Dendritic cell treated with granulocyte-macrophage colony-stimulating factor and Interleukin-4, amounts not matched to agents 40 ng/mL and 50 ng/mL, for 4 days (primary cell): ENCODE data around the gene ERBB4.

Experiments used
- H3K27ac Mint-ChIP-seq: one replicate; pipeline ENCODE4 v1.8.0; 2022; ENCODE audit warnings: mild to moderate bottlenecking, mixed read lengths
- H3K27me3 Mint-ChIP-seq: one replicate; pipeline ENCODE4 v1.8.0; 2022; ENCODE audit warnings: mild to moderate bottlenecking, mixed read lengths
- H3K36me3 Mint-ChIP-seq: one replicate; pipeline ENCODE4 v1.8.0; 2022; ENCODE audit warnings: low read depth, mixed read lengths
- H3K4me1 Mint-ChIP-seq: one replicate; pipeline ENCODE4 v1.8.0; 2022; ENCODE audit warnings: low read depth, mixed read lengths
- H3K4me3 Mint-ChIP-seq: one replicate; pipeline ENCODE4 v1.8.0; 2022; ENCODE audit warnings: mild to moderate bottlenecking, moderate library complexity, mixed read lengths
- H3K9me3 Mint-ChIP-seq: one replicate; pipeline ENCODE4 v1.8.0; 2022; ENCODE audit warnings: mixed read lengths
- intact Hi-C: fragments of 100-400 bp; cut with micrococcal nuclease; formaldehyde crosslinking; loops from one replicate; pipeline ENCODE4 v1.15.0; 2022

ERBB4 gene

GRCh38 chr2:211800001-211800400 lies 738.6 kb downstream of the ERBB4 start:
- H3K27me3 Mint-ChIP-seq = no peaks in the 10 kb centered on the region
- H3K4me3 Mint-ChIP-seq = no peak overlapping the region
- H3K36me3 Mint-ChIP-seq = no peaks in the 10 kb centered on the region
- H3K4me1 Mint-ChIP-seq = no peaks in the 10 kb centered on the region
- intact Hi-C loops = no loop called here
- H3K27ac Mint-ChIP-seq = no peak overlapping the region
- no peaks in the 10 kb centered on the region for H3K9me3 Mint-ChIP-seq

- Mint-ChIP-seq H3K36me3 (no peaks in the 10 kb centered on the region), H3K27ac (no peak overlapping the region), H3K4me3 (no peak overlapping the region), H3K27me3 (no peaks in the 10 kb centered on the region), H3K9me3 (no peaks in the 10 kb centered on the region), H3K4me1 (no peaks in the 10 kb centered on the region)
- intact Hi-C loops = no loop called here
Observed at GRCh38 chr2:211798868-211799267, 739.7 kb downstream of the ERBB4 start.

GRCh38 chr2:211793690-211794089 lies 744.9 kb downstream of the ERBB4 start:
- Mint-ChIP-seq H3K27ac (no peak overlapping the region), H3K36me3 (no peaks in the 10 kb centered on the region), H3K4me3 (no peak overlapping the region), H3K9me3 (no peaks in the 10 kb centered on the region), H3K27me3 (no peaks in the 10 kb centered on the region), H3K4me1 (no peaks in the 10 kb centered on the region)
- intact Hi-C loops = no loop called here

- Mint-ChIP-seq H3K27ac (no peak overlapping the region), H3K4me1 (no peaks in the 10 kb centered on the region), H3K9me3 (no peaks in the 10 kb centered on the region), H3K36me3 (no peaks in the 10 kb centered on the region), H3K27me3 (no peaks in the 10 kb centered on the region), H3K4me3 (no peak overlapping the region)
- intact Hi-C loops = no loop called here
Observed at GRCh38 chr2:211789982-211790381, 748.6 kb downstream of the ERBB4 start.

- Mint-ChIP-seq H3K36me3 (no peaks in the 10 kb centered on the region), H3K27me3 (no peaks in the 10 kb centered on the region), H3K27ac (no peak overlapping the region), H3K4me3 (no peak overlapping the region), H3K9me3 (no peaks in the 10 kb centered on the region), H3K4me1 (no peaks in the 10 kb centered on the region)
- intact Hi-C loops = no loop called here
Observed at GRCh38 chr2:211766689-211767088, 771.9 kb downstream of the ERBB4 start.

- Mint-ChIP-seq H3K27ac (no peak overlapping the region), H3K4me3 (no peak overlapping the region)
- intact Hi-C loops = no loop called here
Observed at GRCh38 chr2:211762479-211762878, 776.1 kb downstream of the ERBB4 start.

GRCh38 chr2:211760103-211760502 lies 778.5 kb downstream of the ERBB4 start:
- H3K4me3 Mint-ChIP-seq = no peak overlapping the region
- H3K9me3 Mint-ChIP-seq = no peaks in the 10 kb centered on the region
- no peaks in the 10 kb centered on the region for H3K4me1 Mint-ChIP-seq

More at GRCh38 chr2:211762479-211762878, 776.1 kb downstream of the ERBB4 start:
- H3K27me3 Mint-ChIP-seq = no peaks in the 10 kb centered on the region
- no peaks in the 10 kb centered on the region for H3K9me3 Mint-ChIP-seq
- no peaks in the 10 kb centered on the region for H3K4me1 Mint-ChIP-seq
- H3K36me3 Mint-ChIP-seq = no peaks in the 10 kb centered on the region

GRCh38 chr2:211756266-211756665 lies 782.3 kb downstream of the ERBB4 start:
- H3K9me3 Mint-ChIP-seq = no peaks in the 10 kb centered on the region
- H3K36me3 Mint-ChIP-seq = no peaks in the 10 kb centered on the region
- H3K4me1 Mint-ChIP-seq = no peaks in the 10 kb centered on the region
- intact Hi-C loops = no loop called here
- H3K27me3 Mint-ChIP-seq = no peaks in the 10 kb centered on the region
- no peak overlapping the region for H3K4me3 Mint-ChIP-seq
- no peak overlapping the region for H3K27ac Mint-ChIP-seq

More at GRCh38 chr2:211760103-211760502, 778.5 kb downstream of the ERBB4 start:
- intact Hi-C loops = no loop called here
- no peaks in the 10 kb centered on the region for H3K36me3 Mint-ChIP-seq
- no peak overlapping the region for H3K27ac Mint-ChIP-seq
- H3K27me3 Mint-ChIP-seq = no peaks in the 10 kb centered on the region

- Mint-ChIP-seq H3K4me3 (no peak overlapping the region), H3K27ac (no peak overlapping the region), H3K36me3 (no peaks in the 10 kb centered on the region), H3K27me3 (no peaks in the 10 kb centered on the region), H3K9me3 (no peaks in the 10 kb centered on the region), H3K4me1 (no peaks in the 10 kb centered on the region)
- intact Hi-C loops = no loop called here
Observed at GRCh38 chr2:211755187-211755586, 783.4 kb downstream of the ERBB4 start.

GRCh38 chr2:211751848-211752247 lies 786.8 kb downstream of the ERBB4 start:
- intact Hi-C loops = no loop called here
- H3K4me1 Mint-ChIP-seq = no peaks in the 10 kb centered on the region
- H3K9me3 Mint-ChIP-seq = no peaks in the 10 kb centered on the region
- H3K27me3 Mint-ChIP-seq = no peaks in the 10 kb centered on the region
- H3K27ac Mint-ChIP-seq = no peak overlapping the region
- no peaks in the 10 kb centered on the region for H3K36me3 Mint-ChIP-seq
- H3K4me3 Mint-ChIP-seq = no peak overlapping the region

- no peaks in the 10 kb centered on the region for H3K36me3 Mint-ChIP-seq
- intact Hi-C loops = no loop called here
- no peaks in the 10 kb centered on the region for H3K4me1 Mint-ChIP-seq
- H3K27ac Mint-ChIP-seq = no peak overlapping the region
- H3K27me3 Mint-ChIP-seq = no peaks in the 10 kb centered on the region
- no peak overlapping the region for H3K4me3 Mint-ChIP-seq
- H3K9me3 Mint-ChIP-seq = no peaks in the 10 kb centered on the region
Observed at GRCh38 chr2:211748339-211748738, 790.3 kb downstream of the ERBB4 start.

- H3K9me3 Mint-ChIP-seq = no peaks in the 10 kb centered on the region
- no peaks in the 10 kb centered on the region for H3K4me1 Mint-ChIP-seq
- no peak overlapping the region for H3K27ac Mint-ChIP-seq
- no peak overlapping the region for H3K4me3 Mint-ChIP-seq
- intact Hi-C loops = loop anchor here (1.0 kb wide), 1 partner anchor 822 kb away; no protein-coding TSS in a partner anchor
- no peaks in the 10 kb centered on the region for H3K36me3 Mint-ChIP-seq
- no peaks in the 10 kb centered on the region for H3K27me3 Mint-ChIP-seq
Observed at GRCh38 chr2:211745295-211746097, 793.1 kb downstream of the ERBB4 start.

- no peaks in the 10 kb centered on the region for H3K9me3 Mint-ChIP-seq
- intact Hi-C loops = no loop called here
- no peaks in the 10 kb centered on the region for H3K4me1 Mint-ChIP-seq
- H3K27me3 Mint-ChIP-seq = no peaks in the 10 kb centered on the region
- no peaks in the 10 kb centered on the region for H3K36me3 Mint-ChIP-seq
- no peak overlapping the region for H3K4me3 Mint-ChIP-seq
- no peak overlapping the region for H3K27ac Mint-ChIP-seq
Observed at GRCh38 chr2:211744379-211744778, 794.2 kb downstream of the ERBB4 start.

GRCh38 chr2:211741966-211742365 lies 796.6 kb downstream of the ERBB4 start:
- Mint-ChIP-seq H3K27me3 (no peaks in the 10 kb centered on the region), H3K4me3 (no peak overlapping the region), H3K9me3 (no peaks in the 10 kb centered on the region), H3K27ac (no peak overlapping the region), H3K36me3 (no peaks in the 10 kb centered on the region), H3K4me1 (no peaks in the 10 kb centered on the region)
- intact Hi-C loops = no loop called here

GRCh38 chr2:211737282-211737681 lies 801.3 kb downstream of the ERBB4 start:
- no peaks in the 10 kb centered on the region for H3K9me3 Mint-ChIP-seq
- no peaks in the 10 kb centered on the region for H3K36me3 Mint-ChIP-seq
- no peak overlapping the region for H3K4me3 Mint-ChIP-seq
- no peak overlapping the region for H3K27ac Mint-ChIP-seq
- intact Hi-C loops = no loop called here
- no peaks in the 10 kb centered on the region for H3K4me1 Mint-ChIP-seq
- H3K27me3 Mint-ChIP-seq = no peaks in the 10 kb centered on the region
